Activated T-helper 17 cell treated with anti-CD3 and anti-CD28 coated beads, Interleukin-2, amount 50 U/mL, for 72 hours (primary cell): ENCODE measurements around the gene LPAR2. TPM values are rescaled to one million over a fixed set of nuclear protein-coding genes. Genes with fewer than 3 reads are reported as not detected.

ENCODE experiments used
- ATAC-seq: fragments of 150-1000 bp; cut with Tn5 transposase; replicated peaks from 2 replicates; pipeline ENCODE4 v1.10.0; 2021; ENCODE audit warnings: mild to moderate bottlenecking, moderate library complexity
- H3K27ac Mint-ChIP-seq: one replicate; pipeline ENCODE4 v1.8.0; 2022; ENCODE audit warnings: mixed read lengths
- H3K27me3 Mint-ChIP-seq: one replicate; pipeline ENCODE4 v1.8.0; 2022; ENCODE audit warnings: mixed read lengths
- H3K36me3 Mint-ChIP-seq: one replicate; pipeline ENCODE4 v1.8.0; 2022; ENCODE audit warnings: low read depth, mild to moderate bottlenecking, mixed read lengths
- H3K4me1 Mint-ChIP-seq: one replicate; pipeline ENCODE4 v1.8.0; 2022; ENCODE audit warnings: mixed read lengths
- H3K4me3 Mint-ChIP-seq: one replicate; pipeline ENCODE4 v1.8.0; 2022; ENCODE audit warnings: mild to moderate bottlenecking, mixed read lengths
- H3K9me3 Mint-ChIP-seq: one replicate; pipeline ENCODE4 v1.8.0; 2022; ENCODE audit warnings: mixed read lengths
- total RNA-seq, 2 donors: library from RNA; stranded (reverse); gene quantifications; one replicate each; pipeline ENCODE4 v1.2.3, GENCODE V29; 2022

LPAR2 gene
- total RNA-seq, 2 donors from 2014 or later, result 46.3 to 85.6 TPM

DNA sequence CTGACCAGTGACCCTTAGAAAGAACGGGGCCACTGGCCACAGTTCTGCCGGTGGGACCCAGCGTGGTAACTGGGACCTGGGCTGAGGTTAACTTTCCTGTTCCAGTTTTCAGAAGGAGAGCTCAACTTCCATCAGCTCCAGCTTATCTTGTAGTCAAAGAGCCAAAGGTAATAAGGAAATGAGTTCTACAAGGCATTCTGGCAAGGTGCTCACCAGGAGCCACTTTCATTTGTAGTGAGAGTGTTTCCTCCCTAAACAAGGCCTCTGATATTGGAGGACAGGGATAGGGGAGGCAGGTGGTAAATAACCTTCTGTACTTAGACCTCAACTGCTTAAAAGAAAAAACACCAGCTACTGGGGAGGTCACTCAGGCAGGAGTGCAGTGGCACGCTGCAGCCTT lies 47.6 kb downstream of the LPAR2 start:
- H3K4me3 Mint-ChIP-seq, result no peak overlapping the region
- H3K27ac Mint-ChIP-seq, result no peak overlapping the region
- no peaks in the 10 kb centered on the region for H3K27me3 Mint-ChIP-seq
- ATAC-seq, result no peak
- peaks cover 12% of the 10 kb centered on the region for H3K4me1 Mint-ChIP-seq
- no peaks in the 10 kb centered on the region for H3K9me3 Mint-ChIP-seq
- H3K36me3 Mint-ChIP-seq, result peaks cover 72% of the 10 kb centered on the region

DNA sequence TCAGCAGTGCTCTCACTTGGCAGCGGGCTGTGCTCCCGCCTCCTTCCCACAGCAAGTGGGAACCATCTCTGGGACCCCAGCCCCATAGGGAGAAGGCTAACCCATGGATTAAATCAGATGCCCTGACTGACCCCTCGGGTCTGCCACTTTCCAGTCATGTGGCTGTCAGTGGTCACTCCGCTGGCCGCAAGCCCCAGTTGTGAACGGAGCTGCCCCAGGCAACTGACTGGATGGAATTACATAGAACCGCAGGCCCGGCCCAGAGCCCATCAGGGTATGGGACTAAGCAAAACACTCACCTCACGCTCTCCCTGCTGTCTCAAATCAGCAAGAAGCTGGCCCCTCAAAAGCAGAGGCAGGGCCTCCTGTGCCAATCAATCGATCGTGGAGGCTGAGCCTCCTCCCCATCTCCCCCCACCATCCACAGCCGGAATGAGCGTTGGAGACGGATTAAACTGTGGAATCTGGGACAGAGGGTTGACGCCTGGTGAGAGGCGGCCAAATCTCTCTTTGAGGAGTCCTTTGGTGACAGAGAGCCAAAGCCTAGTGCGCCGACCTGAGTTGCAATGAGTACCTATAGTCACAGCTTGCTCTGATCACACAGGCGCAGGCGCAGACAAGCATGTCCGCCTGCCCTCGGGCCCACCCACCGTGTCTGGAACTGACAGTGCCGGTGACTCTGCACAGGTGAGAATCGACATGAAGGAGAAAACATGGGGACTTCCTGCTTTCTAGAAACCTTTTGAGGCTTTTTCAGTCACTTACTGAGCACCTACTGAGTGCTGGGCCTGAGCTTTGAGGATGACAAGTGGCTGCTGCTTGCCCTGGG lies 48.3 kb downstream of the LPAR2 start:
- H3K36me3 Mint-ChIP-seq, result peaks cover 66% of the 10 kb centered on the region
- H3K27ac Mint-ChIP-seq, result peak overlapping the region; percentile 22
- no peaks in the 10 kb centered on the region for H3K27me3 Mint-ChIP-seq
- ATAC-seq, result no peak
- H3K4me3 Mint-ChIP-seq, result no peak overlapping the region
- H3K4me1 Mint-ChIP-seq, result peaks cover 10% of the 10 kb centered on the region
- H3K9me3 Mint-ChIP-seq, result no peaks in the 10 kb centered on the region

DNA sequence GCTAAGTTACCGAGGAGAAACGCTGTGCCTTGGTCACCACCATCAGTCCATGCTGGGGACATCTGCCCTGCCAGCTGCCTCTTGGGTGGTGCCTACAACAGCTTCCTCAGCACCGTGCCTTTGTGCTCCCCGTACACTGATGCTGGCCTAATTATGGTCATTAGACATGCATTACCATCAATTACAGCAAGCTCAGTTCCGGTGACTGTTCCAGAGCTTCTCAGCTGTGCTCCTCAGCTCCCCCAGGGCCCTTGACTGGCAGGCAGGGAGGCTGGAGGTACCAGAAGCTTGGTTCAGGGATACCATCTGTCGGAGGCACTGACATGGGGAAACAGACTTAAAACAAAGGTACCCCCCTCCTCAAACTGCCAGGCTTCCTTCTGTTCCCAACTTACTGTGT lies 49.8 kb downstream of the LPAR2 start:
- Mint-ChIP-seq H3K36me3 (peaks cover 53% of the 10 kb centered on the region), H3K4me1 (peaks cover 10% of the 10 kb centered on the region), H3K27ac (no peak overlapping the region), H3K27me3 (no peaks in the 10 kb centered on the region), H3K4me3 (no peak overlapping the region), H3K9me3 (no peaks in the 10 kb centered on the region)
- no peak for ATAC-seq

DNA sequence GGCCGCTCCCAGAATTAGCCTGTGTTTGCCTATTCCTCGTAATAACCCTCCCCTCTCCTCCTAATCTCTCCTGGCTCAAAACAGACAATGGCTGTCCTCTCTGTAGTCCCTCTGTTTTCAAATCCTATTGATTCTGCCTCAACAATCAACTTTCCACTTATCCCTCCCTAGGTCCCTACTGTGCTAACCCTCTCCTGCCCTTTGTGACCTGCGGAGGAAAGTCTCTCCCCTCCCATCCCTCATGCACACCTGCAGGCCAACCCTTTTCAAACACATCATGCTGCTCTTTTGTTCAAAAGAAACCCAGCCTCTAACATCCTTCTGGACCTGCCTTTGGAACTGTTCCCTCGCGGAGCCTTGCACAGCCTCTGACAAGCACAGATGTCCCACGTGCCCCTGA lies 52.6 kb downstream of the LPAR2 start:
- Mint-ChIP-seq H3K27me3 (no peaks in the 10 kb centered on the region), H3K27ac (no peak overlapping the region), H3K36me3 (peaks cover 52% of the 10 kb centered on the region), H3K4me1 (peaks cover 4% of the 10 kb centered on the region), H3K4me3 (no peak overlapping the region), H3K9me3 (no peaks in the 10 kb centered on the region)
- no peak for ATAC-seq

Other genes with a start within 250 kb of the LPAR2 start
- gene GATAD2A, start 222.5 kb downstream of the LPAR2 start, total RNA-seq, result 100 to 1,000 TPM in 1 of 2 donors, 10 to 100 TPM in 1; 88.0 to 160 TPM
- gene TSSK6, start 112.7 kb downstream of the LPAR2 start, total RNA-seq, result 1 to 10 TPM; 4.1 to 4.5 TPM
- gene NDUFA13, start 112.0 kb downstream of the LPAR2 start, total RNA-seq, result 100 to 1,000 TPM; 276 to 397 TPM
- gene YJEFN3, start 99.3 kb downstream of the LPAR2 start, total RNA-seq, result 10 to 100 TPM in 1 of 2 donors, 1 to 10 TPM in 1; 6.7 to 10.3 TPM
- under 1 TPM; 0.26 to 0.97 TPM for gene CILP2, start 90.0 kb downstream of the LPAR2 start, total RNA-seq
- gene PBX4, start 9.5 kb downstream of the LPAR2 start, total RNA-seq, result 100 to 1,000 TPM in 1 of 2 donors, 10 to 100 TPM in 1; 63.9 to 101 TPM
- 100 to 1,000 TPM in 1 of 2 donors, 10 to 100 TPM in 1; 79.9 to 100 TPM for gene GMIP, start 15.4 kb upstream of the LPAR2 start, total RNA-seq
- gene ATP13A1, start 35.5 kb upstream of the LPAR2 start, total RNA-seq, result 10 to 100 TPM; 47.8 to 79.6 TPM
- 10 to 100 TPM; 57.0 to 70.7 TPM for gene ZNF101, start 40.6 kb upstream of the LPAR2 start, total RNA-seq
- gene ZNF14, start 104.9 kb upstream of the LPAR2 start, total RNA-seq, result 10 to 100 TPM in 1 of 2 donors, 1 to 10 TPM in 1; 4.7 to 10.9 TPM
- gene ZNF506, start 193.5 kb upstream of the LPAR2 start, total RNA-seq, result 10 to 100 TPM; 16.1 to 58.1 TPM
- 10 to 100 TPM; 15.7 to 17.9 TPM for gene ZNF253, start 237.7 kb upstream of the LPAR2 start, total RNA-seq